Activated T-cell treated with anti-CD3 and anti-CD28 coated beads for 48 hours (primary cell): ENCODE data around the gene PRR36.

Experiments
- DNase-seq: peaks from one replicate; pipeline ENCODE4 v3.0.0-alpha.2; 2020; ENCODE audit warnings: low read depth

Gene PRR36

GRCh38 chr19:7912697-7913564 lies 38.7 kb upstream of the PRR36 start:
- DNase-seq: no peak

GRCh38 chr19:7912144-7912696 lies 38.0 kb upstream of the PRR36 start:
- no peak for DNase-seq

- no peak for DNase-seq
These were observed 37.4 kb upstream of the PRR36 start for GRCh38 chr19:7911508-7912143.

- DNase-seq: no peak
These were observed 36.4 kb upstream of the PRR36 start for GRCh38 chr19:7910321-7911161.

- DNase-seq: no peak
These were observed 35.4 kb upstream of the PRR36 start for GRCh38 chr19:7909471-7910067.

- DNase-seq: no peak
These were observed 34.7 kb upstream of the PRR36 start for GRCh38 chr19:7908742-7909461.

GRCh38 chr19:7908078-7908699 lies 34.0 kb upstream of the PRR36 start:
- DNase-seq: no peak

GRCh38 chr19:7907544-7907943 lies 33.4 kb upstream of the PRR36 start:
- no peak for DNase-seq

- DNase-seq: no peak
These were observed 32.9 kb upstream of the PRR36 start for GRCh38 chr19:7907122-7907521.

- DNase-seq: no peak
These were observed 31.7 kb upstream of the PRR36 start for GRCh38 chr19:7905859-7906258.

- no peak for DNase-seq
These were observed 31.1 kb upstream of the PRR36 start for GRCh38 chr19:7905268-7905667.

GRCh38 chr19:7904074-7905020 lies 30.2 kb upstream of the PRR36 start:
- peak; percentile 50 for DNase-seq

GRCh38 chr19:7903244-7904073 lies 29.3 kb upstream of the PRR36 start, which contains the start of gene MAP2K7:
TSS of gene MAP2K7 (plus strand) at chr19:7903877. CDS start at chr19:7903945, 68 bp downstream.
- peak; percentile 100 for DNase-seq

GRCh38 chr19:7902796-7903243 lies 28.6 kb upstream of the PRR36 start:
- DNase-seq: no peak

GRCh38 chr19:7901337-7901736 lies 27.1 kb upstream of the PRR36 start:
- DNase-seq: no peak

- DNase-seq: no peak
These were observed 26.7 kb upstream of the PRR36 start for GRCh38 chr19:7900931-7901330.

GRCh38 chr19:7900401-7900870 lies 26.2 kb upstream of the PRR36 start:
- no peak for DNase-seq

- DNase-seq: no peak
These were observed 25.7 kb upstream of the PRR36 start for GRCh38 chr19:7899751-7900378.
